ENCODE measurements around the gene LRFN4.
"Not testable (repeated sequence)": the region's sequence is repeated elsewhere in the genome, so short reads cannot be mapped to it uniquely, and the experiment has no call there.

The LRFN4 gene

GRCh38 chr11:66856496-66857233 lies at the start of gene LRFN4:
Gene LRFN4, plus strand, starts transcription at chr11:66857064. Its CDS starts 681 bp downstream, at chr11:66857745.
- no peak for DNase-seq

DNA sequence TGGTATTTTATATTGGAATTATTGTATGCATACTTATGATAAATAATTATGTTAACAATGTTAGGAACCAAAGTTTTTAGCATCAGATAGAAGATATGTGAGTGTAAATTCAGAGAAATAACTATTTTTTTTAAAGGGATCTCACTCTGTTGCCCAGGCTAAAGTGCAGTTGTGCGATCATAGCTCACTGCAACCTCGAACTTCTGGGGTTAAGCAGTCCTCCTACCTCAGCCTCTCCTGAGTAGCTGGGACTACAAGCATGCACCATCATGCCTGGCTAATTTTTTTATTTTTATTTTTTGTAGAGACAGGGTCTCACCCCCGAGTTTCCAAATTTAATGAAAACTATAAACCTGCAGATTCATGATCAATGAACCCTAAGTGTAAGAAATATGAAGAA lies 47.3 kb upstream of the LRFN4 start:
- DNase-seq: no peak

DNA sequence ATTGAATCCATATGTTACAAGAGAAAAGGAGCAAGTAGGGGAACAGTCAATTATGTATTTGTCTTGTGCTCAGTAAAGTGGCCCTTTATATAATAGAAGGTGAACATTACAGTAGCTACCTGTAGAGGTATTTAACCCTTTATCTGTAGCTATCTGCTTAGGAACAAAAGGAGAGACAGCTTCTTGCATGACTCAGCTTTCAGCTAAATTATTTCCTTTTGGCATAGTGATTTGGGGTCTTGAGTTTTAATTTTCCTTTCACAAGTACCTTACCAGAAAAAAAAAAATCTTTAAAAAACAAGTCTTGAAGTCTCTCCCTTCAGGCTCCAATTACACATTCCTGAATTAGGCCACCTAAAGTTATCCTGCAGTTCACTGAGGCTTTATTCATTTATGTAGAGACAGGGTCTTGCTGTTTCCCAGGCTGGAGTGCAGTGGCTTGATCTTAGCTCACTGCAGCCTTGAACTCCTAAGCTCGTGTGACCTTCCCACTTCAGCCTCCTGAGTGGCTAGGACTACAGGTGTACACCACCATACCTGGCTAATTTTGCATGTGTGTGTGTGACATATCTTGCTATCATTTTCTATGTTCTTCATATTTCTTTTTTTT lies 46.2 kb upstream of the LRFN4 start:
- DNase-seq: no peak

- no peak for DNase-seq
Measured at GRCh38 chr11:66814678-66815077, 42.2 kb upstream of the LRFN4 start.

- no peak for DNase-seq
Measured at GRCh38 chr11:66815646-66816045, 41.2 kb upstream of the LRFN4 start.

GRCh38 chr11:66818231-66818955 lies 38.5 kb upstream of the LRFN4 start:
- DNase-seq: no peak

DNA sequence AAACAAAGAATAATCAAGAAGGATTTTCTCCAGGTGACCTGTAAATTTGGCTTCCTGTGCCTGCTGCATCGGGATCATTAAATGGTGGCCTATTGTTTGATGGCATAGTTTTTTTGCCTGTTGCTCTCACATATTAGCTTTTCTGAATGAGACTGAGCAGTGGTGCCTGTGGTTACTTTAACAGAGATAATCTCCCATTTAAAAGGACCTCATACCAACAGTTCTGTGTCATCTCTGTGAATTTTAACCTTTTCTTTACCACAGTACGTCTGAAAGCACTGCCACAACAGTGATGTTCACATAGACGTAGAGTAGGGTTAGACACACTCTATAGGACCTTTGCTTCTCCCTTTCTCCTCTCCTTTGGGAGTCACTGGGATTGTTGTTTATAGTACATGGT lies 36.5 kb upstream of the LRFN4 start:
- DNase-seq: no peak

DNA sequence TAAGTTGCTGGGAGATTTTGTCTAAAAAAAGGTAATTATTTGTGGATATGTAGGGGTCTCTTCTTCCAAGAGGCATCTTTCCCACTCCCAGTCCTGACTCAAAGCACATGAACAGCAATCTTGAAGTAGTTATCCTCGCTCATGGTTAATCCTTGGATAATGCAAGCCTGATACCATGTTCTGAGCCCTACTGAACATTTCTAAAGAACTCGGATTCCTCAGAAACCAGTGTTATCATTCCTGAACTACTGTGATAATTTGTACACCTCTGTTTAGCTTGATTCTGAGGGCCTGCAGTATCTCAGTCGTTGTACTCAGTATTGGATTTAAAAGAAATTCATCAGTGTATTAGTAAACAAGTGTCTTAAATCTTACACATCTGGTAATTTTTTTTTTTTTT lies 36.0 kb upstream of the LRFN4 start:
- DNase-seq: no peak

- no peak for DNase-seq
Measured at GRCh38 chr11:66823700-66824099, 33.2 kb upstream of the LRFN4 start.

DNA sequence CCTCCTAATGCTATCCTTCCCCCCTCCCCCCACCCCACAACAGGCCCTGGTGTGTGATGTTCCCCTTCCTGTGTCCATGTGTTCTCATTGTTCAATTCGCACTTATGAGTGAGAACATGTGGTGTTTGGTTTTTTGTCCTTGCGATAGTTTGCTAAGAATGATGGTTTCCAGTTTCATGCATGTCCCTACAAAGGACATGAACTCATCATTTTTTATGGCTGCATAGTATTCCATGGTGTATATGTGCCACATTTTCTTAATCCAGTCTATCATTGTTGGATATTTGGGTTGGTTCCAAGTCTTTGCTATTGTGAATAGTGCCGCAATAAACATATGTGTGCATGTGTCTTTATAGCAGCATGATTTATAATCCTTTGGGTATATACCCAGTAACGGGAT lies 32.3 kb upstream of the LRFN4 start:
- not testable (repeated sequence) for DNase-seq

DNA sequence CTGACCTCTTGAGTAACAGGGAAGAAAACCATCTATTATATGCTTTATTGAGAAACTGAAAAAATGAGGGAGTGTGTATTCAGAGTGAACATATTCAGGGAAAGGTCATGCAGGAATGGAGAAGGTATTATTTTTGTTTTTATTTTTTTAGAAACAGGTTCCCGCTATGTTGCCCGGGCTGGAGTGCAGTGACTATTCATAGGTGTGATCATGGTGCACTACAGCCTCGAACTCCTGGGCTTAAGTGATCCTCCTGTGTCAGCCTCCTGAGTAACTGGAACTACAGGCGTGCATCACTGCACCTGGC lies 22.4 kb upstream of the LRFN4 start:
- DNase-seq: no peak

DNA sequence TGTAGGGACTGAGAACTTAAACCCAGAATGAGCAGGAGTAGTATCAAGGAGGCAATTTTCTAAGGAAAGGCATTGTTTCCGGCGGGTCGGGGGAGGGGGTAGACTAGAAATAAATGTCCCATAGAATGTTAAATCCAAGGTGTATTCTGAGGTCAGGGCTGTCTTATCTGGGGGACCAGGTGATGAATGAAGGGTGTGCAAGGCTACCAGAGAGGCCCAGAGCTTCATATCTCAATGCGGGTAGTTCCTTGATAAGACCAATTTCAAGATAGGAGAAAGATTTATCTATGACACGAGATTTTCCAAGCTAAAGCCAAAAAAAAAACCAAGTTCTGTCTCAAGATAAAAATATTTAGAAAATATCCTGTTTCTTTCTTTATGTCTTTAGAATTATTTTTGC lies 21.9 kb upstream of the LRFN4 start:
- DNase-seq: no peak

DNA sequence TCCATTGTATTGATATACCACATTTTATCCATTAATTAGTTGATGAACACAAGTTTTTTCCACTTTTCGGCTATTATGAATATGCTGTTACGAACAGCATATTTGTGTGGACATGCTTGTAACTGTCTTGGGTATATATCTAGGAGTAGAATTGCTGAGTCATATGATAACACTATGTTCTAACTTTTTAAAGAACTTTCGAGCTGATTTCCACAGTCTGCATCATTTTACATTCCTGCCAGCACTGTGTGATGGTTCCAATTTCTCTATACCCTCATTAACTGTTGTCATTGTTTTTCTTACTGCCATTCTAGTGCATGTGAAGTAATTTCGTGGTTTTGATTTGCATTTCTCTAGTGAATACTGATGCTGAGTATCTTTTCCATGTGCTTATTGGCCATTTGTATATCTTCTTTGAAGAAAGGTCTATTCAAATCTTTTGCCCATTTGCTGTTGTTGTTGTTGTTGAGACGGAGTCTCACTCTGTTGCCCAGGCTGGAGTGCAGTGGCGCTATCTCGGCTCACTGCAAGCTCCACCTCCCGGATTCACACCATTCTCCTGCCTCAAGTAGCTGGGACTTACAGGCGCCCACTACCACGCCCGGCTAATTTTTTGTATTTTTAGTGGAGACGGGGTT lies 21.0 kb upstream of the LRFN4 start:
- DNase-seq: no peak

GRCh38 chr11:66840317-66841091 lies 16.4 kb upstream of the LRFN4 start:
- no peak for DNase-seq

DNA sequence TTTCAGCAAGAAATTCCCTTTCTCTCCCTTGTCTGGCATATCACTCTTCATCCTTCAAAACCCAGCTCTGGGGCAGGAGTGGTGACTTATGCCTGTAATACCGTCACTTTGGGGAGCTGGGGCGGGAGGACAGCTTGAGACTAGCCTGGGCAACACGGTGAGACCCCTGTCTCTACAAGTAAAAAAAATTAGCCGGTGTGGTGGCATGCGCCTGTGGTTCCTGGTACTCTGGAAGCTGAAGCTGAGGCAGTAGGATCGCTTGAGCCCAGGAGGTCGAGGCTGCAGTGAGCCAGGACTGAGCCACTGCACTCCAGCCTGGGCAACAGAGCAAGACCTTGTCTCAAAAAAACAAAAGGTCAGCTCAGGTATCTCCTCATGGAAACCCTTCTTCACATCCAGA lies 15.0 kb upstream of the LRFN4 start:
- no peak for DNase-seq

- DNase-seq: no peak
Measured at GRCh38 chr11:66842501-66842895, 14.4 kb upstream of the LRFN4 start.

GRCh38 chr11:66842896-66843775 lies 13.7 kb upstream of the LRFN4 start, which contains the start of gene RCE1:
Gene RCE1, plus strand, starts transcription at chr11:66843441. Its CDS starts 15 bp downstream, at chr11:66843456.
- DNase-seq: peak; percentile 87

GRCh38 chr11:66843776-66844495 lies 12.9 kb upstream of the LRFN4 start:
- DNase-seq: no peak

DNA sequence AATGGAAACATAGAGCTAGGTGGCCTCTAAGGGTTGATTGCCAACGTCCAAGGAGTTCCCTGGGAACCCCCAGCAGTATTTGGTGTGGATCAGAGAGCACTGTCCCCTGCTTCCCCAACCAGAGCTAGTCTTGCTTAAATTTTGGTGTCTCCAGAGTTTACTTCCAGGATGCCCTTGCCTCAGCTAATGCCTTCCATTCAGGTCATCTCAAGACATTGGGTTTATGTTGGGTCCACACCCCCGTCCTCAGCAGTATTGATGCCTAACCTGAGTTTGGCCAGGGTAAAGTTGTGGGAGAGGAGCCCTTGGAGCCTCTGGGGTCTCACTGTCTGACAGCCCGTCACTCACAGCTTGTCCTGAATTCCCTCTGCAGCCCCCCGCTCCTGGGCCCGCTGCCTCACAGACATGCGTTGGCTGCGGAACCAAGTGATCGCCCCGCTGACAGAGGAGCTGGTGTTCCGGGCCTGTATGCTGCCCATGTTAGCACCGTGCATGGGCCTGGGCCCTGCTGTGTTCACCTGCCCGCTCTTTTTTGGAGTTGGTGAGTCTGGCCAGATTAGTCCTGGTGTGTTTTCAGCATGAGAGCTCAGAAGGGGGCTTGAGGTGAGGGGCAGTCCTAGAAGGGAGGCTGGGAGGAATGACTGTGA lies 12.2 kb upstream of the LRFN4 start:
- no peak for DNase-seq

- no peak for DNase-seq
Measured at GRCh38 chr11:66845143-66845875, 11.6 kb upstream of the LRFN4 start.
